ENCODE measurements around the gene AURKAIP1. TPM values are rescaled to one million over a fixed set of nuclear protein-coding genes. Genes with fewer than 3 reads are reported as not detected.
A peak's percentile ranks its signal among the peaks of the same experiment; 100 is the strongest.

AURKAIP1 gene
- total and polyA plus RNA-seq, 9 of the 15 experiments (the other 6 are each of a cell fraction or from before 2014, with no cell fraction given), result 7.8 to 478 (median 92.0) TPM

DNA sequence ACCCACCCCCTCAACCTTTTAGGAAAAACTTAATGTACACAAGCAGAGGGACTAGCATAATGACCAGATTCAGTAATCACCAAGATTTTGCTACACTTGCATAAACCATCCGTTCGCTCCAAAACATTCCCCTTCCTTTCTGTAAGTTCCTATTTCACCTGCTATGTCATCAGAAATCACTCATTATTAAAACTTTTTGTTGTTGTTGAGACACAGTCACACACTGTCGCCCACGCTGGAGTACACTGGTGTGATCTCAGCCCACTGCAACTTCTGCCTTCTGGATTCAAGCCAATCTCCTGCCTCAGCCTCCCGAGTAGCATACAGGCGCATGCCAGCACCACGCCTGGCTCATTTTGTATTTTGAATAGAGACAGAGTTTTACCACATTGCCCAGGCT, 28.6 kb upstream of the AURKAIP1 start (continued):
- no peak for TF ChIP-seq WHSC1 (IDR thresholded peaks at IDR 0.05; ENCODE audit: low read length)
- no peak for TF ChIP-seq SETDB1 (IDR thresholded peaks at IDR 0.05; ENCODE audit: low read length)
- TF ChIP-seq RBM39 (optimal IDR thresholded peaks at IDR 0.05; ENCODE audit: low read depth, low read length), result no peak
- TF ChIP-seq MAFG (tag; conservative IDR thresholded peaks at IDR 0.05), result peak; percentile 21; the same call in 1 of the 2 replicates
- no peak for TF ChIP-seq EWSR1 (IDR thresholded peaks at IDR 0.05; ENCODE audit: borderline replicate concordance, low read depth, partially characterized antibody)
- no peak for TF ChIP-seq FUS (optimal IDR thresholded peaks at IDR 0.05; ENCODE audit: low read depth, low read length)
- TF ChIP-seq TCF15 (CRISPR knock-in tag; IDR thresholded peaks at IDR 0.05), result no peak
- TF ChIP-seq ARNT (IDR thresholded peaks at IDR 0.05), result no peak
- TF ChIP-seq C11orf30 (IDR thresholded peaks at IDR 0.05; ENCODE audit: low read depth), result peak; percentile 45; the same call in 1 of the 2 replicates
- no peak for TF ChIP-seq TFAP4 (CRISPR knock-in tag; IDR thresholded peaks at IDR 0.05; ENCODE audit: borderline replicate concordance)
- TF ChIP-seq ZNF316 (IDR thresholded peaks at IDR 0.05), result peak; percentile 78
- TF ChIP-seq SREBF2 (CRISPR knock-in tag; IDR thresholded peaks at IDR 0.05), result no peak
- no peak for TF ChIP-seq ATF1 (CRISPR knock-in tag; IDR thresholded peaks at IDR 0.05)
- no peak for TF ChIP-seq ATF1 (tag; IDR thresholded peaks at IDR 0.05)

Data from K562 (cell line).